Upper lobe of left lung (tissue), 6 donors: ENCODE data around the gene TVP23A. TPM values are rescaled to one million over a fixed set of nuclear protein-coding genes. Genes with fewer than 3 reads are reported as not detected.
A peak's percentile ranks its signal among the peaks of the same experiment; 100 is the strongest.

Experiments
- ATAC-seq, 2 donors: fragments of 200-7000 bp; cut with Tn5 transposase; one replicate each; pipeline ENCODE4 v1.9.1; 2022; ENCODE audit warnings: mild to moderate bottlenecking in 2 of 2, moderate library complexity in 2 of 2; ENCODE audit not compliant: low FRiP score in 2 of 2
- DNase-seq, 2 donors: peaks; one replicate each; pipeline ENCODE4 v3.0.0-alpha.2; 2019 to 2020
- H3K27ac ChIP-seq, 4 donors: fragments of 200-600 bp; sonication (generic); one replicate each; pipeline ENCODE4 v1.5.1; 2016 to 2019
- H3K27me3 ChIP-seq, 4 donors: fragments of 200-600 bp; sonication (generic); one replicate each; pipeline ENCODE4 v1.5.1; 2017 to 2019
- H3K36me3 ChIP-seq, 4 donors: fragments of 200-600 bp; sonication (generic); one replicate each; pipeline ENCODE4 v1.5.1; 2016 to 2019
- H3K4me1 ChIP-seq, 4 donors: fragments of 200-600 bp; sonication (generic); one replicate each; pipeline ENCODE4 v1.5.1; 2018 to 2019
- H3K4me3 ChIP-seq, 4 donors: fragments of 200-600 bp; sonication (generic); one replicate each; pipeline ENCODE4 v1.5.1; 2017 to 2019; ENCODE audit warnings: mild to moderate bottlenecking in 2 of 4, moderate library complexity in 1 of 4
- H3K9me3 ChIP-seq, 4 donors: fragments of 200-600 bp; sonication (generic); one replicate each; pipeline ENCODE4 v1.5.1; 2018 to 2019
- EP300 ChIP-seq, 4 donors: sonication (generic); formaldehyde crosslinking; IDR thresholded peaks; one replicate each; pipeline ENCODE4 v1.5.1; 2017; ENCODE audit warnings: antibody characterized with exemption in 4 of 4, control low read depth in 2 of 4
- POLR2A ChIP-seq, 4 donors: fragments of 450-650 bp; IDR thresholded peaks; one replicate each; pipeline ENCODE4 v1.5.1; 2016 to 2017; ENCODE audit warnings: antibody characterized with exemption in 4 of 4, mild to moderate bottlenecking in 2 of 4
- POLR2AphosphoS5 ChIP-seq, 2 donors: sonication (generic); formaldehyde crosslinking; IDR thresholded peaks; one replicate each; pipeline ENCODE4 v1.5.1; 2017; ENCODE audit warnings: antibody characterized with exemption in 2 of 2
- WGBS, 2 donors: methylation state at CpG; one replicate each; pipeline ENCODE4 v1.1.5; 2017 to 2018; 5-methylcytosine and 5-hydroxymethylcytosine counted together
- total RNA-seq, 6 donors: library from RNA; depleted of rRNA in 4 of 6; stranded (reverse); fragments of >200 nt in 4 of 6; gene quantifications; one replicate each; pipeline versions ENCODE4 v1.1.0 to v1.2.1, GENCODE V29; 2016 to 2021
- TF ChIP-seq, protein P1 (sequence below), 6 experiments: fragments of 450-650 bp in 4 of 6; fragments of 200-600 bp in 2 of 6; sonication (generic) in 2 of 6; IDR thresholded peaks; one replicate each; pipeline ENCODE4 v1.5.1; 2016 to 2019; ENCODE audit warnings: antibody characterized with exemption in 6 of 6
- donor health status: DM: no; HTN: no; CAD: no; lungs with moderate emphysema.
- donor health status: DM: no; HTN: yes; CAD: no; lungs with severe emphysema.

TVP23A gene
- total RNA-seq, 6 donors from 2014 or later: 0.20 to 2.3 (median 0.61) TPM; not detected in 2

DNA sequence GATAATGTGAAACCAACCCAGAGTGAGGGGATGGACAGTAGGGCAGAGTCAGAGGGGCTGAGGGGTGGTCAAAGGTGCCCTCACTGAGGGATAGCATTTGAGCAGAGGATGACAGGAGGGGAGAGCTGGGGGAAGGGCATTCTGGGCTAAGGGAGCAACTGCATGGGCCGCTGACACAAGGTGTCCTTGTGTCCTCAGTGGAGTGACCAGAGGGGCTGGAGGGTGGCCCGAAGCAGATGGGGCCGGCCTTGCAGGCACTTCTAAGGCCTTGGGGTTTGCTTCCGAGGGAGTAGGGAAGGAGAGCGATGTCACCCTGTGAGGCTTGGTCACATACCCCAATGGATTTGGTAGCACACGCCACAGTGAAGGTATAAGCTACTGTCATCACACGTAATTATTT lies 64.9 kb downstream of the TVP23A start:
- no peaks in the 10 kb centered on the region for H3K9me3 ChIP-seq
- H3K4me3 ChIP-seq: no peak overlapping the region
- no peaks in the 10 kb centered on the region for H3K27me3 ChIP-seq
- DNase-seq (no peak), ATAC-seq (no peak)
- WGBS, 2 donors: 91 to 97% methylated on average over 7 of the region's 7 CpGs
- H3K4me1 ChIP-seq: peaks cover 0 to 9% (median 0%) of the 10 kb centered on the region in 4 donors
- peak overlapping the region in 2 of 4 donors; percentile 49 to 56 for H3K27ac ChIP-seq
- peaks cover 6 to 84% (median 46%) of the 10 kb centered on the region in 4 donors for H3K36me3 ChIP-seq
- TF ChIP-seq POLR2AphosphoS5 (IDR thresholded peaks at IDR 0.05) (no peak), POLR2A (IDR thresholded peaks at IDR 0.05) (no peak), EP300 (IDR thresholded peaks at IDR 0.05) (no peak)
- TF ChIP-seq, protein P1, sequence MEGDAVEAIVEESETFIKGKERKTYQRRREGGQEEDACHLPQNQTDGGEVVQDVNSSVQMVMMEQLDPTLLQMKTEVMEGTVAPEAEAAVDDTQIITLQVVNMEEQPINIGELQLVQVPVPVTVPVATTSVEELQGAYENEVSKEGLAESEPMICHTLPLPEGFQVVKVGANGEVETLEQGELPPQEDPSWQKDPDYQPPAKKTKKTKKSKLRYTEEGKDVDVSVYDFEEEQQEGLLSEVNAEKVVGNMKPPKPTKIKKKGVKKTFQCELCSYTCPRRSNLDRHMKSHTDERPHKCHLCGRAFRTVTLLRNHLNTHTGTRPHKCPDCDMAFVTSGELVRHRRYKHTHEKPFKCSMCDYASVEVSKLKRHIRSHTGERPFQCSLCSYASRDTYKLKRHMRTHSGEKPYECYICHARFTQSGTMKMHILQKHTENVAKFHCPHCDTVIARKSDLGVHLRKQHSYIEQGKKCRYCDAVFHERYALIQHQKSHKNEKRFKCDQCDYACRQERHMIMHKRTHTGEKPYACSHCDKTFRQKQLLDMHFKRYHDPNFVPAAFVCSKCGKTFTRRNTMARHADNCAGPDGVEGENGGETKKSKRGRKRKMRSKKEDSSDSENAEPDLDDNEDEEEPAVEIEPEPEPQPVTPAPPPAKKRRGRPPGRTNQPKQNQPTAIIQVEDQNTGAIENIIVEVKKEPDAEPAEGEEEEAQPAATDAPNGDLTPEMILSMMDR (IDR thresholded peaks at IDR 0.05): no peak

DNA sequence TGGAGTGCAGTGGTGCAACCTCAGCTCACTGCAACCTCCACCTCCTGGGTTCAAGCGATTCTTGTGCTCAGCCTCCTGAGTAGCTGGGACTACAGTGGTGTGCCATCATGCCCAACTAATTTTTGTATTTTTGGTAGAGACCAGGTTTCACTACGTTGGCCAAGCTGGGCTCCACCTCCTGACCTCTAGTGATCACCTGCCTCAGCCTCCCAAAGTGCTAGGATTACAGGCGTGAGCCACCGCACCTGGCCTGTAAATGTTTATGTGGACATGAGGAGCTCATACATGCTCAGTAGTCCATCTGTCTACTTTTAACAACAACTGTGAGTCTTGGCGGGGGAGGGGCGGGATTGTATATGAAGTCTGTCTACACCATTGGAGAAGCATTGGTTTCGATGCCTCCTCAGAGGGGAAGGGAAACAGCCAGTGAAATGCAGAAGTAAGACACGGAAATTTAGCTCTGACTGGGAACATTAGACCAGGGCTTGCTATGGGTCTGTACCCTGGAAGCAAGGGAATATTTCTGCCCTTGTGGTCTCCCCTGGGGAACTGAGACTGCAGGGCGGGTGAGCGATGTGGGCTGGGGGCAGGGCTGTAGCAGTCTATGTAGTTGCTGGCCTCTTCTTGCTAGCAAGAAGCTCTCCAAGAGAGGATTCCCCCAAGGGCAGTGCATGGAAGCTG lies 65.6 kb downstream of the TVP23A start:
- DNase-seq: peak in 1 of 2 donors; percentile 62
- Histone ChIP-seq H3K36me3 (peaks cover 0 to 84% (median 45%) of the 10 kb centered on the region in 4 donors), H3K27me3 (no peaks in the 10 kb centered on the region), H3K4me3 (no peak overlapping the region), H3K4me1 (peaks cover 0 to 9% (median 0%) of the 10 kb centered on the region in 4 donors), H3K27ac (peak overlapping the region in 2 of 4 donors; percentile 49 to 56), H3K9me3 (no peaks in the 10 kb centered on the region)
- TF ChIP-seq, protein P1 (IDR thresholded peaks at IDR 0.05): no peak
- peak in 1 of 4 donors; percentile 27 for TF ChIP-seq POLR2A (IDR thresholded peaks at IDR 0.05)
- peak; percentile 38 to 77 for ATAC-seq
- 77 to 83% methylated on average over 10 of the region's 10 CpGs for WGBS, 2 donors

DNA sequence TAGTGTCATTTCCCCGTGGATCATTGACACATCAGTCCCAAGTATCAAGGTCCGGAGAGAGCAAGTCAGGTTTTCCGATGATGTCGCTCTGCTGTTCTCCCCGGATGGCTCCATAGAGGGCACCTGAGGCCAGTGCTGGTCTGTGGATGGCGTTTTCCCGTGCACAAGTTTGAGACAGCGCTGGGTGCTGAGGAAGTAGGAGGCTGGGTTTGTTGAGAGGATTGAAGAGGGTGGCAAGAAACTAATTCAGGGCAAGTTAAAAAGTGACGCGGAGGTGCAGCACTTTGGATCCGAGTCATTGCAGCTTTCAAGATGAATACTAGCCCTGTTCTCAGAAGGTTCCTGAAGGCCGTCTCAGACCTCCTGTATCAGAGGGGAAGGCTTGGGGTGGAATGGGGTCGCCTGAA lies 67.3 kb downstream of the TVP23A start:
- 77 to 83% methylated on average over 12 to 13 of the region's 13 CpGs for WGBS, 2 donors

DNA sequence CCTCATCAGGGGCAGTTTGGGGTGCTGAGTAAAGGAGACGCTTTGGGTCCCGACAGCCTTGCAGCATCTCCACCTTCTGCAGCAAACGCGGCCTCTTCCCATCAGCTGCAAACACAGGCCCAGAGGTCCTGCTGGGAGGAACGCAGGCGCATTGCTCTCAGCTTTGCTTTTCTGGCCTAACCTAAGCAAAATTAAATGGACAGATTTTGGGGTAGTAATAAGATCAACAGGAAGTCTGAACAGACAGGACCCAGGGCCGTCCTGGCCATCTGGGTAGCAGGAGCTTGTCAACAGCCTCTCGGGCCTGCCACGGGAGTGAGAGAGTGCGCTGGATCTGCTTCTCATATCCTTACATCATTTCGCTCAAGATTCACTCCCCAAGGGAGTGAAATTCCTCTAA lies 67.8 kb downstream of the TVP23A start:
- Histone ChIP-seq H3K4me3 (no peak overlapping the region), H3K27ac (peak overlapping the region in 1 of 4 donors; percentile 24), H3K4me1 (peaks cover under 1 to 9% (median 5%) of the 10 kb centered on the region in 4 donors), H3K27me3 (no peaks in the 10 kb centered on the region), H3K36me3 (peaks cover 0 to 77% (median 40%) of the 10 kb centered on the region in 4 donors), H3K9me3 (no peaks in the 10 kb centered on the region)
- no peak for TF ChIP-seq EP300 (IDR thresholded peaks at IDR 0.05)
- TF ChIP-seq POLR2AphosphoS5 (IDR thresholded peaks at IDR 0.05): no peak
- no peak for TF ChIP-seq POLR2A (IDR thresholded peaks at IDR 0.05)
- TF ChIP-seq, protein P1 (IDR thresholded peaks at IDR 0.05): no peak
- DNase-seq (no peak), ATAC-seq (no peak)
- 84 to 93% methylated on average over 10 to 11 of the region's 11 CpGs for WGBS, 2 donors

More for the DNA sequence above, 67.3 kb downstream of the TVP23A start:
- DNase-seq: peak in 1 of 2 donors; percentile 33
- Histone ChIP-seq H3K27me3 (no peaks in the 10 kb centered on the region), H3K9me3 (no peaks in the 10 kb centered on the region), H3K4me1 (peaks cover 0 to 9% (median 2%) of the 10 kb centered on the region in 4 donors), H3K27ac (peak overlapping the region in 1 of 4 donors; percentile 24), H3K4me3 (no peak overlapping the region), H3K36me3 (peaks cover 0 to 82% (median 42%) of the 10 kb centered on the region in 4 donors)
- TF ChIP-seq, protein P1 (IDR thresholded peaks at IDR 0.05): no peak
- TF ChIP-seq EP300 (IDR thresholded peaks at IDR 0.05): no peak
- no peak for TF ChIP-seq POLR2A (IDR thresholded peaks at IDR 0.05)
- no peak for TF ChIP-seq POLR2AphosphoS5 (IDR thresholded peaks at IDR 0.05)
- no peak for ATAC-seq
